ENCODE data around the gene PIEZO1. TPM values are rescaled to one million over a fixed set of nuclear protein-coding genes. Genes with fewer than 3 reads are reported as not detected.
"Not testable (repeated sequence)": the region's sequence is repeated elsewhere in the genome, so short reads cannot be mapped to it uniquely, and the experiment has no call there.

PIEZO1 gene
- polyA plus RNA-seq, 6 donors from 2014 or later = 4.0 to 17.2 (median 6.2) TPM

GRCh38 chr16:88779406-88780141, 5.4 kb downstream of the PIEZO1 start:
- Mint-ChIP-seq H3K9me3 (no peaks in the 10 kb centered on the region), H3K27ac (peak overlapping the region in 2 of 6 donors; percentile 75 to 81), H3K4me1 (peaks cover 44 to 58% (median 55%) of the 10 kb centered on the region in 3 donors), H3K27me3 (no peaks in the 10 kb centered on the region), H3K4me3 (peak overlapping the region in 2 of 8 donors; percentile 44 to 62), H3K36me3 (no peaks in the 10 kb centered on the region)
- ATAC-seq (ENCODE audit: low read depth in 2 of 2) (no peak), DNase-seq (no peak)

- Mint-ChIP-seq H3K27ac (peak overlapping the region in 1 of 6 donors; percentile 76), H3K4me3 (peak overlapping the region in 2 of 8 donors; percentile 26 to 36), H3K9me3 (no peaks in the 10 kb centered on the region), H3K27me3 (no peaks in the 10 kb centered on the region), H3K4me1 (peaks cover 42 to 55% (median 53%) of the 10 kb centered on the region in 3 donors), H3K36me3 (no peaks in the 10 kb centered on the region)
- no peak for ATAC-seq (ENCODE audit: low read depth in 2 of 2)
- no peak for DNase-seq
Observed at GRCh38 chr16:88778541-88779065, 6.4 kb downstream of the PIEZO1 start.

- no peak for ATAC-seq (ENCODE audit: low read depth in 2 of 2)
- peak overlapping the region in 4 of 6 donors; percentile 11 to 76 (median 48) for H3K27ac Mint-ChIP-seq
- H3K4me3 Mint-ChIP-seq = peak overlapping the region in 3 of 8 donors; percentile 26 to 51 (median 36)
- no peaks in the 10 kb centered on the region for H3K36me3 Mint-ChIP-seq
- H3K4me1 Mint-ChIP-seq = peaks cover 37 to 51% (median 49%) of the 10 kb centered on the region in 3 donors
- no peaks in the 10 kb centered on the region for H3K27me3 Mint-ChIP-seq
- DNase-seq = no peak
- no peaks in the 10 kb centered on the region for H3K9me3 Mint-ChIP-seq
Observed at GRCh38 chr16:88778271-88778525, 6.8 kb downstream of the PIEZO1 start.

GRCh38 chr16:88777471-88778270, 7.3 kb downstream of the PIEZO1 start:
- Mint-ChIP-seq H3K4me1 (peaks cover 34 to 45% (median 44%) of the 10 kb centered on the region in 3 donors), H3K27me3 (peaks cover 0 to 4% (median 0%) of the 10 kb centered on the region in 3 donors), H3K36me3 (no peaks in the 10 kb centered on the region), H3K27ac (peak overlapping the region in 3 of 6 donors; percentile 47 to 85 (median 49)), H3K9me3 (no peaks in the 10 kb centered on the region), H3K4me3 (peak overlapping the region in 3 of 8 donors; percentile 16 to 51 (median 26))
- DNase-seq (no peak), ATAC-seq (ENCODE audit: low read depth in 2 of 2) (no peak)

- peaks cover 0 to 4% (median 0%) of the 10 kb centered on the region in 3 donors for H3K27me3 Mint-ChIP-seq
- H3K36me3 Mint-ChIP-seq = no peaks in the 10 kb centered on the region
- ATAC-seq (ENCODE audit: low read depth in 2 of 2) (no peak), DNase-seq (no peak)
- H3K4me3 Mint-ChIP-seq = no peak overlapping the region
- H3K4me1 Mint-ChIP-seq = peaks cover 21 to 33% (median 29%) of the 10 kb centered on the region in 3 donors
- H3K9me3 Mint-ChIP-seq = no peaks in the 10 kb centered on the region
- H3K27ac Mint-ChIP-seq = peak overlapping the region in 1 of 6 donors; percentile 35
Observed at GRCh38 chr16:88775825-88776224, 9.2 kb downstream of the PIEZO1 start.

GRCh38 chr16:88774544-88775393, 10.3 kb downstream of the PIEZO1 start:
- Mint-ChIP-seq H3K36me3 (no peaks in the 10 kb centered on the region), H3K9me3 (no peaks in the 10 kb centered on the region), H3K27me3 (peaks cover 0 to 4% (median 0%) of the 10 kb centered on the region in 3 donors), H3K4me3 (no peak overlapping the region), H3K27ac (no peak overlapping the region), H3K4me1 (peaks cover 25 to 33% (median 25%) of the 10 kb centered on the region in 3 donors)
- DNase-seq = no peak
- no peak for ATAC-seq (ENCODE audit: low read depth in 2 of 2)

- peaks cover 31 to 36% (median 34%) of the 10 kb centered on the region in 3 donors for H3K4me1 Mint-ChIP-seq
- H3K27ac Mint-ChIP-seq = peak overlapping the region in 2 of 6 donors; percentile 20 to 54
- no peak for DNase-seq
Observed at GRCh38 chr16:88773812-88774291, 11.2 kb downstream of the PIEZO1 start.

GRCh38 chr16:88772871-88773811, 11.9 kb downstream of the PIEZO1 start:
- ATAC-seq (ENCODE audit: low read depth in 2 of 2) (no peak), DNase-seq (no peak)
- peaks cover 28 to 34% (median 30%) of the 10 kb centered on the region in 3 donors for H3K4me1 Mint-ChIP-seq
- H3K27ac Mint-ChIP-seq = peak overlapping the region in 1 of 6 donors; percentile 70
- H3K36me3 Mint-ChIP-seq = no peaks in the 10 kb centered on the region
- H3K9me3 Mint-ChIP-seq = no peaks in the 10 kb centered on the region
- peaks cover 0 to 4% (median 0%) of the 10 kb centered on the region in 3 donors for H3K27me3 Mint-ChIP-seq
- peak overlapping the region in 1 of 8 donors; percentile 25 for H3K4me3 Mint-ChIP-seq

More at GRCh38 chr16:88773812-88774291, 11.2 kb downstream of the PIEZO1 start:
- Mint-ChIP-seq H3K27me3 (peaks cover 0 to 4% (median 0%) of the 10 kb centered on the region in 3 donors), H3K9me3 (no peaks in the 10 kb centered on the region), H3K36me3 (no peaks in the 10 kb centered on the region), H3K4me3 (no peak overlapping the region)
- ATAC-seq (ENCODE audit: low read depth in 2 of 2) = no peak

GRCh38 chr16:88771781-88772180, 13.2 kb downstream of the PIEZO1 start:
- not testable (repeated sequence) for H3K4me3 Mint-ChIP-seq; H3K36me3 Mint-ChIP-seq; H3K27me3 Mint-ChIP-seq; ATAC-seq (ENCODE audit: low read depth in 2 of 2); DNase-seq; H3K9me3 Mint-ChIP-seq
- Mint-ChIP-seq H3K27ac (peak overlapping the region in 2 of 6 donors; percentile 63 to 72), H3K4me1 (peaks cover 30 to 39% (median 34%) of the 10 kb centered on the region in 3 donors)

GRCh38 chr16:88771294-88771772, 13.7 kb downstream of the PIEZO1 start:
- peaks cover 32 to 40% (median 38%) of the 10 kb centered on the region in 3 donors for H3K4me1 Mint-ChIP-seq
- H3K9me3 Mint-ChIP-seq = no peaks in the 10 kb centered on the region
- no peak for DNase-seq
- ATAC-seq (ENCODE audit: low read depth in 2 of 2) = no peak
- peak overlapping the region in 4 of 6 donors; percentile 53 to 92 (median 79) for H3K27ac Mint-ChIP-seq
- peak overlapping the region in 7 of 8 donors; percentile 47 to 83 (median 69) for H3K4me3 Mint-ChIP-seq
- H3K27me3 Mint-ChIP-seq = peaks cover 0 to 4% (median 0%) of the 10 kb centered on the region in 3 donors
- no peaks in the 10 kb centered on the region for H3K36me3 Mint-ChIP-seq

- Mint-ChIP-seq H3K4me1 (peaks cover 38 to 42% (median 42%) of the 10 kb centered on the region in 3 donors), H3K4me3 (peak overlapping the region; percentile 30 to 83 (median 66)), H3K27me3 (peaks cover 0 to 4% (median 0%) of the 10 kb centered on the region in 3 donors), H3K9me3 (no peaks in the 10 kb centered on the region), H3K36me3 (no peaks in the 10 kb centered on the region), H3K27ac (peak overlapping the region in 5 of 6 donors; percentile 27 to 92 (median 76))
- peak; percentile 54 for DNase-seq
- peak; percentile 64 to 75 for ATAC-seq (ENCODE audit: low read depth in 2 of 2)
Observed at GRCh38 chr16:88770461-88771293, 14.3 kb downstream of the PIEZO1 start.

Data from naive B cell (primary cell).